Progenitor cell of endocrine pancreas (in vitro differentiated cells): ENCODE results near the gene RCAN2. TPM values are rescaled to one million over a fixed set of nuclear protein-coding genes. Genes with fewer than 3 reads are reported as not detected.

Experiments
- DNase-seq: peaks from one replicate; pipeline ENCODE4 v3.0.0; 2021; ENCODE audit warnings: low spot score; ENCODE audit not compliant: unreplicated experiment
- H3K27ac Mint-ChIP-seq: 2 replicates; pipeline ENCODE4 v1.8.0; 2021; ENCODE audit warnings: mild to moderate bottlenecking, moderate library complexity, mixed read lengths
- H3K27me3 Mint-ChIP-seq: 2 replicates; pipeline ENCODE4 v1.8.0; 2021; ENCODE audit warnings: mixed read lengths
- H3K36me3 Mint-ChIP-seq: 2 replicates; pipeline ENCODE4 v1.8.0; 2022; ENCODE audit warnings: mixed read lengths; ENCODE audit not compliant: insufficient read depth
- H3K4me1 Mint-ChIP-seq: 2 replicates; pipeline ENCODE4 v1.8.0; 2021; ENCODE audit warnings: low read depth, mixed read lengths
- H3K4me3 Mint-ChIP-seq: 2 replicates; pipeline ENCODE4 v1.8.0; 2021; ENCODE audit warnings: low read depth, mild to moderate bottlenecking, moderate library complexity, mixed read lengths
- H3K9me3 Mint-ChIP-seq: 2 replicates; pipeline ENCODE4 v1.8.0; 2021; ENCODE audit warnings: low read depth, mixed read lengths
- total RNA-seq: library from RNA; stranded (reverse); gene quantifications from 2 replicates; pipeline ENCODE4 v1.2.1, GENCODE V29; 2021
- TF ChIP-seq, protein P1 (sequence below): fragments of 200-600 bp; sonication (generic); IDR thresholded peaks from one replicate; pipeline ENCODE4 v1.5.0; 2021; ENCODE audit warnings: antibody characterized with exemption, mild to moderate bottlenecking; ENCODE audit not compliant: unreplicated experiment

The RCAN2 gene
- total RNA-seq, 1 donor from 2014 or later = 23.3 TPM

DNA sequence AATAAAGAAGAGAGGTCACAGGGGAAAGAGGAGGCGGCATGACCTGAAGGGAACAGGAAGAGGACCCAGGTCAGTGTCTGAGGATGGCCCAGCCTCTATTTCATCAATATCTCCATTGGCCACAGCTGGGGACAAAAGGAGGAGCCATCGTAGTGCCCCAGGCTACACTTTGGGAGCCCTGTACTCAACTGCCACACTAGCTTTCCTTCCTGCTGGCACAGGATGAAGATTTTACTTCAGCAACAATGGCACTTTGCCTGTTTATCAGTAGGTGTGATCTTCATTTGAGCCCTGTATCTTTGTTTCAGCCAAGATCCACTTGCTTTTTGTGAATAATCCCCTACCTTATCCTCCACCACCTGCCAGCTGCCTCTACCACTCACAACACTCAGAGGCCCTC is 35.4 kb upstream of the RCAN2 start:
- Mint-ChIP-seq H3K9me3 (no peaks in the 10 kb centered on the region), H3K27ac (no peak overlapping the region), H3K27me3 (no peaks in the 10 kb centered on the region), H3K36me3 (no peaks in the 10 kb centered on the region), H3K4me3 (no peak overlapping the region), H3K4me1 (no peaks in the 10 kb centered on the region)
- TF ChIP-seq, protein P1, sequence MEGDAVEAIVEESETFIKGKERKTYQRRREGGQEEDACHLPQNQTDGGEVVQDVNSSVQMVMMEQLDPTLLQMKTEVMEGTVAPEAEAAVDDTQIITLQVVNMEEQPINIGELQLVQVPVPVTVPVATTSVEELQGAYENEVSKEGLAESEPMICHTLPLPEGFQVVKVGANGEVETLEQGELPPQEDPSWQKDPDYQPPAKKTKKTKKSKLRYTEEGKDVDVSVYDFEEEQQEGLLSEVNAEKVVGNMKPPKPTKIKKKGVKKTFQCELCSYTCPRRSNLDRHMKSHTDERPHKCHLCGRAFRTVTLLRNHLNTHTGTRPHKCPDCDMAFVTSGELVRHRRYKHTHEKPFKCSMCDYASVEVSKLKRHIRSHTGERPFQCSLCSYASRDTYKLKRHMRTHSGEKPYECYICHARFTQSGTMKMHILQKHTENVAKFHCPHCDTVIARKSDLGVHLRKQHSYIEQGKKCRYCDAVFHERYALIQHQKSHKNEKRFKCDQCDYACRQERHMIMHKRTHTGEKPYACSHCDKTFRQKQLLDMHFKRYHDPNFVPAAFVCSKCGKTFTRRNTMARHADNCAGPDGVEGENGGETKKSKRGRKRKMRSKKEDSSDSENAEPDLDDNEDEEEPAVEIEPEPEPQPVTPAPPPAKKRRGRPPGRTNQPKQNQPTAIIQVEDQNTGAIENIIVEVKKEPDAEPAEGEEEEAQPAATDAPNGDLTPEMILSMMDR = no peak
- DNase-seq = no peak

GRCh38 chr6:46525583-46525982 is 34.3 kb upstream of the RCAN2 start:
- H3K4me3 Mint-ChIP-seq = no peak overlapping the region
- TF ChIP-seq, protein P1 = no peak
- H3K4me1 Mint-ChIP-seq = no peaks in the 10 kb centered on the region
- no peak overlapping the region for H3K27ac Mint-ChIP-seq
- H3K9me3 Mint-ChIP-seq = no peaks in the 10 kb centered on the region
- no peaks in the 10 kb centered on the region for H3K27me3 Mint-ChIP-seq
- H3K36me3 Mint-ChIP-seq = no peaks in the 10 kb centered on the region
- DNase-seq = no peak

GRCh38 chr6:46521464-46521971 is 30.3 kb upstream of the RCAN2 start:
- Mint-ChIP-seq H3K9me3 (no peaks in the 10 kb centered on the region), H3K27me3 (no peaks in the 10 kb centered on the region), H3K27ac (no peak overlapping the region), H3K36me3 (no peaks in the 10 kb centered on the region), H3K4me1 (no peaks in the 10 kb centered on the region), H3K4me3 (no peak overlapping the region)
- TF ChIP-seq, protein P1 = no peak
- DNase-seq = no peak

- no peaks in the 10 kb centered on the region for H3K27me3 Mint-ChIP-seq
- H3K4me3 Mint-ChIP-seq = no peak overlapping the region
- TF ChIP-seq, protein P1 = no peak
- no peak overlapping the region for H3K27ac Mint-ChIP-seq
- H3K9me3 Mint-ChIP-seq = no peaks in the 10 kb centered on the region
- no peaks in the 10 kb centered on the region for H3K4me1 Mint-ChIP-seq
- no peaks in the 10 kb centered on the region for H3K36me3 Mint-ChIP-seq
- no peak for DNase-seq
Measured at GRCh38 chr6:46517202-46517601, 26.0 kb upstream of the RCAN2 start.

- H3K27me3 Mint-ChIP-seq = no peaks in the 10 kb centered on the region
- no peaks in the 10 kb centered on the region for H3K4me1 Mint-ChIP-seq
Measured at GRCh38 chr6:46513533-46513932, 22.3 kb upstream of the RCAN2 start.

More at GRCh38 chr6:46513533-46513932, 22.3 kb upstream of the RCAN2 start:
- no peak overlapping the region for H3K4me3 Mint-ChIP-seq
- DNase-seq = no peak
- no peak overlapping the region for H3K27ac Mint-ChIP-seq
- H3K9me3 Mint-ChIP-seq = no peaks in the 10 kb centered on the region
- TF ChIP-seq, protein P1 = no peak
- H3K36me3 Mint-ChIP-seq = no peaks in the 10 kb centered on the region
